ENCODE results near the gene VPS13A. TPM values are rescaled to one million over a fixed set of nuclear protein-coding genes. Genes with fewer than 3 reads are reported as not detected.

VPS13A gene
- total and polyA plus RNA-seq, 5 donors = 18.7 to 47.2 (median 43.2) TPM

DNA sequence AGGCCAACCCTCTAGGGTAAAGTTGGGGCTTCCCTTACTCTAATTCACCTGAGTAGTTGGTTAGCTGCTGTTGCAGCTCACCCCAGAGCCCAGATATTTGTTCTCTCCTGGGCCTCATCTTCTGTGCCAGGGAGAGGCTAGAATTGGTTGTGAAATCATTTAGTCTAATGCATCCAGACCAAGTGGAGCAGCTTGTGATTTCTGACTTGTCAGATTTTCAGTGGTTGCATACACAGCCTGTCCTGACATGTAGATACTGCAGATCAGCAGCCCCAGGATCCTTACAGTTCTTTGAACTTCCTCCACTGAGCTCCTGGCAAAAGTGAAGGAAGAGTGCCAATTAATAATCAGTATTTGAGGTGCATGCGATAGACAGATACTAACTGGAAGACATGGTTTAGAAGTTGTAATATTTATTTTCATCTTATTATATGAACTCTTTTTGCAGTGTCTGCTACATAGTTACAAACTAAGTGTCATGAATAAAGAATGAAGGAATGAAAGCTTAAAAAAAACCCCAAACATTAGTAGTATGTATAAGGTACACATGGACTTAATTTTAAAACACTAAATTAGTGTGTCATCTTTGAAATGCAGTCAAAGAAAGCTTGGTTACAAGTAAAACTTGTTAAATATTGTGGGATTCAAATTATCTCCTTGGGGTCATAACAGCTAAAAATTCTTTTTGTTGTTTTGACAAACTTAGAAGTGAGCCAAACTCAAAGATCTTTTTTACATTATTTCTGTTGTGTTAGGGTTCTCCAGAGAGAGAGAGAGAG, 128.5 kb downstream of the VPS13A start:
- H3K27me3 ChIP-seq (ENCODE audit: control insufficient read depth, insufficient read depth) = no peaks in the 10 kb centered on the region
- no peaks in the 10 kb centered on the region for H3K4me1 ChIP-seq (ENCODE audit: control insufficient read depth, insufficient read depth, low read length)
- intact Hi-C loops (cut with DNase I) = no loop called here
- WGBS = 89% methylated on average over 1 of the region's 1 CpG
- H3K4me3 ChIP-seq (ENCODE audit: low read length) = no peak overlapping the region
- no peak overlapping the region for H3K27ac ChIP-seq (ENCODE audit: low read length)
- ATAC-seq (no peak), DNase-seq (no peak)
- no peaks in the 10 kb centered on the region for H3K9me3 ChIP-seq (ENCODE audit: control insufficient read depth, low read length)

GRCh38 chr9:77307166-77307565, 129.8 kb downstream of the VPS13A start:
- Histone ChIP-seq H3K9me3 (ENCODE audit: control insufficient read depth, low read length) (no peaks in the 10 kb centered on the region), H3K4me3 (ENCODE audit: low read length) (no peak overlapping the region), H3K27me3 (ENCODE audit: control insufficient read depth, insufficient read depth) (no peaks in the 10 kb centered on the region), H3K27ac (ENCODE audit: low read length) (no peak overlapping the region), H3K4me1 (ENCODE audit: control insufficient read depth, insufficient read depth, low read length) (no peaks in the 10 kb centered on the region)
- intact Hi-C loops (cut with DNase I) = no loop called here
- 98% methylated on average over 2 of the region's 2 CpGs for WGBS
- ATAC-seq (no peak), DNase-seq (no peak)

GRCh38 chr9:77316058-77316457, 138.7 kb downstream of the VPS13A start:
- Histone ChIP-seq H3K4me1 (ENCODE audit: control insufficient read depth, insufficient read depth, low read length) (no peaks in the 10 kb centered on the region), H3K4me3 (ENCODE audit: low read length) (no peak overlapping the region), H3K27me3 (ENCODE audit: control insufficient read depth, insufficient read depth) (no peaks in the 10 kb centered on the region), H3K9me3 (ENCODE audit: control insufficient read depth, low read length) (no peaks in the 10 kb centered on the region), H3K27ac (ENCODE audit: low read length) (no peak overlapping the region)
- WGBS = 87% methylated on average over 1 of the region's 1 CpG
- DNase-seq (no peak), ATAC-seq (no peak)
- intact Hi-C loops (cut with DNase I) = no loop called here

DNA sequence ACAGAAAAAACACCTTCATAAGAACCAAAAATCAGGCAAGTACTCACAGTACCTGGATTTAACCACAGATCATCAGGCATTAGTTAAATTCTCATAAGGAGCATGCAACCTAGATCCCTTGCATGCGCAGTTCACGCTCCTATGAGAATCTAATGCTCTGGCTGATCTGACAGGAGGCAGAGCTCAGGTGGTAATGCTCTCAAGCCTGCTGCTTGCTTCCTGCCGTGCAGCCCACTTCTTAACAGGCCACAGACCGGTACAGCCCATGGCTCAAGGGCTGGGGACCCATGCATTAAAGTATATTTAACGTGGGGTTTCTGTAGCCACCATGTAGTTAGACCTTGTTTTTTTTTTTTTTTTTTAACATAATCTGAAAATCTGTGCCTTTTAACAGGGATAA, 147.7 kb downstream of the VPS13A start:
- Histone ChIP-seq H3K4me1 (ENCODE audit: control insufficient read depth, insufficient read depth, low read length) (no peaks in the 10 kb centered on the region), H3K27ac (ENCODE audit: low read length) (no peak overlapping the region), H3K9me3 (ENCODE audit: control insufficient read depth, low read length) (no peaks in the 10 kb centered on the region), H3K27me3 (ENCODE audit: control insufficient read depth, insufficient read depth) (no peaks in the 10 kb centered on the region), H3K4me3 (ENCODE audit: low read length) (no peak overlapping the region)
- no peak for DNase-seq
- intact Hi-C loops (cut with DNase I) = no loop called here
- no peak for ATAC-seq
- 94% methylated on average over 5 of the region's 5 CpGs for WGBS

DNA sequence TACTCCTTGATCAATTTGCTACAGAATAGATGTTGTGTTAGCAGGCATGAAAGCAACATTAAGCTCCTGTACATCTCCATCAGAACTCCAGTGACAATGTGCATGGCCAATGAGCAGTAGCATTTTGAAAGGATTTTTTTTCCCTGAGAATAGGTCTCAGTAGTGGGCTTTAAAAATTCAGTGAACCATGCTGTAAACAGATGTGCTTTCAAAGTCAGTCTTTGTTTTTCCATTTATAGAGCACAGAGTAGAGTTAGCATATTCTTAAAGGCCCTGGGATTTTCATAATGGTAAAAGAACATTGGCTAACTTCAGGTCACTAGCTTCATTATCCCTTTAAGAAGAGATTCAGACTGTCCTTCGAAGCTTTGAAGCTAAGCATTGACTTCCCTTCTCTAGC, 150.8 kb downstream of the VPS13A start:
- H3K4me1 ChIP-seq (ENCODE audit: control insufficient read depth, insufficient read depth, low read length) = no peaks in the 10 kb centered on the region
- 100% methylated on average over 1 of the region's 1 CpG for WGBS
- no peaks in the 10 kb centered on the region for H3K9me3 ChIP-seq (ENCODE audit: control insufficient read depth, low read length)
- H3K27ac ChIP-seq (ENCODE audit: low read length) = no peak overlapping the region
- no peaks in the 10 kb centered on the region for H3K27me3 ChIP-seq (ENCODE audit: control insufficient read depth, insufficient read depth)
- ATAC-seq = no peak
- intact Hi-C loops (cut with DNase I) = no loop called here
- no peak for DNase-seq
- no peak overlapping the region for H3K4me3 ChIP-seq (ENCODE audit: low read length)

DNA sequence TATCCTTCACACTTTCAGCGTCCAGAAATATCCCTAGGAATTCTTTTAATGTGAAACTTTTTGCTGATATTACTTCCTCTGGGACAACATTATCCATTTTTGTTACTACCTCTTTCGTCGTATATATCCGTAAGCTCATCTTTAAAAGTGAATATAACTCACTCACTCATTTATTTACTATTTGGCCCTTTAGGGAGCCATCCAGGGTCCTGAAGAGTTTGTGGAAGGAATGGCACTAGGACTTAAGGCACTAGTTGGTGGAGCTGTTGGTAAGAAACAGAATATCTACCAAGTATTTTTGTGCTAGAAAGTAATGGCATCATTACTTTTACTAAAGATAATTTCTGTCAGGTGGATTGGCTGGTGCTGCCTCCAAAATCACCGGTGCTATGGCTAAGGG, 192.7 kb downstream of the VPS13A start:
- 96% methylated on average over 5 of the region's 5 CpGs for WGBS
- H3K9me3 ChIP-seq (ENCODE audit: control insufficient read depth, low read length) = no peaks in the 10 kb centered on the region
- ATAC-seq (no peak), DNase-seq (no peak)
- intact Hi-C loops (cut with DNase I) = no loop called here
- H3K27me3 ChIP-seq (ENCODE audit: control insufficient read depth, insufficient read depth) = no peaks in the 10 kb centered on the region
- H3K27ac ChIP-seq (ENCODE audit: low read length) = no peak overlapping the region
- H3K4me1 ChIP-seq (ENCODE audit: control insufficient read depth, insufficient read depth, low read length) = no peaks in the 10 kb centered on the region
- no peak overlapping the region for H3K4me3 ChIP-seq (ENCODE audit: low read length)

- no peak for DNase-seq
- WGBS = 96% methylated on average over 3 of the region's 3 CpGs
Measured at GRCh38 chr9:77374266-77374665, 196.9 kb downstream of the VPS13A start.

GRCh38 chr9:77375956-77376532, 198.7 kb downstream of the VPS13A start:
- no peak for DNase-seq
- Histone ChIP-seq H3K27me3 (ENCODE audit: control insufficient read depth, insufficient read depth) (no peaks in the 10 kb centered on the region), H3K4me1 (ENCODE audit: control insufficient read depth, insufficient read depth, low read length) (no peaks in the 10 kb centered on the region), H3K27ac (ENCODE audit: low read length) (no peak overlapping the region), H3K4me3 (ENCODE audit: low read length) (no peak overlapping the region), H3K9me3 (ENCODE audit: control insufficient read depth, low read length) (no peaks in the 10 kb centered on the region)
- no peak for ATAC-seq
- intact Hi-C loops (cut with DNase I) = no loop called here
- WGBS = 94% methylated on average over 6 of the region's 6 CpGs

More at GRCh38 chr9:77374266-77374665, 196.9 kb downstream of the VPS13A start:
- no peak for ATAC-seq
- Histone ChIP-seq H3K4me3 (ENCODE audit: low read length) (no peak overlapping the region), H3K27me3 (ENCODE audit: control insufficient read depth, insufficient read depth) (no peaks in the 10 kb centered on the region), H3K27ac (ENCODE audit: low read length) (no peak overlapping the region), H3K4me1 (ENCODE audit: control insufficient read depth, insufficient read depth, low read length) (no peaks in the 10 kb centered on the region), H3K9me3 (ENCODE audit: control insufficient read depth, low read length) (no peaks in the 10 kb centered on the region)
- intact Hi-C loops (cut with DNase I) = no loop called here

DNA sequence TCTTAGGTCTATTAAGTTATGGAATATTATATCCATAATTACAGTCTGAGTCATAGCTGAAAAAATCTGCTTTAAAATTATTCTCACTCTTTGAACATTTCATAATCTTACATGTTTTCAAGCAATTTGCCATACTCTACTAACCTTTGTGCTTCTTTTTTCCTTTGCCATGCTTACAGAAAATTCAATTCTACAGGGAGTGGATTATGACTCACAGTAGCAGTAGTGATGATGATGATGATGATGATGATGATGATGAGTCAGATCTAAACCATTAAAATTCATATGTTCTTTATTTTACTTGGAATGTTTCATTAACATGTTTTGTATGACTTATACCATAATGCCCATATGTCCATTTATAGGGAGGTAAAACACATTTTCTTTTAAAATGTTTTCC, 207.1 kb downstream of the VPS13A start:
- Histone ChIP-seq H3K27ac (ENCODE audit: low read length) (no peak overlapping the region), H3K27me3 (ENCODE audit: control insufficient read depth, insufficient read depth) (no peaks in the 10 kb centered on the region), H3K4me1 (ENCODE audit: control insufficient read depth, insufficient read depth, low read length) (no peaks in the 10 kb centered on the region), H3K9me3 (ENCODE audit: control insufficient read depth, low read length) (no peaks in the 10 kb centered on the region), H3K4me3 (ENCODE audit: low read length) (no peak overlapping the region)
- DNase-seq (no peak), ATAC-seq (no peak)
- intact Hi-C loops (cut with DNase I) = no loop called here

- Histone ChIP-seq H3K4me1 (ENCODE audit: control insufficient read depth, insufficient read depth, low read length) (no peaks in the 10 kb centered on the region), H3K9me3 (ENCODE audit: control insufficient read depth, low read length) (no peaks in the 10 kb centered on the region), H3K4me3 (ENCODE audit: low read length) (no peak overlapping the region), H3K27me3 (ENCODE audit: control insufficient read depth, insufficient read depth) (no peaks in the 10 kb centered on the region), H3K27ac (ENCODE audit: low read length) (no peak overlapping the region)
- no peak for ATAC-seq
- DNase-seq = no peak
- 51% methylated on average over 1 of the region's 1 CpG for WGBS
- intact Hi-C loops (cut with DNase I) = no loop called here
Measured at GRCh38 chr9:77386187-77386586, 208.9 kb downstream of the VPS13A start.

GRCh38 chr9:77391834-77392233, 214.5 kb downstream of the VPS13A start:
- Histone ChIP-seq H3K4me3 (ENCODE audit: low read length) (no peak overlapping the region), H3K9me3 (ENCODE audit: control insufficient read depth, low read length) (no peaks in the 10 kb centered on the region), H3K27me3 (ENCODE audit: control insufficient read depth, insufficient read depth) (no peaks in the 10 kb centered on the region), H3K4me1 (ENCODE audit: control insufficient read depth, insufficient read depth, low read length) (no peaks in the 10 kb centered on the region), H3K27ac (ENCODE audit: low read length) (no peak overlapping the region)
- ATAC-seq = no peak
- intact Hi-C loops (cut with DNase I) = no loop called here
- no peak for DNase-seq
- WGBS = 96% methylated on average over 3 of the region's 3 CpGs
